GM21825 (cell line): Measurements from ENCODE around the gene DMD.

Experiments
- ATAC-seq: cut with Tn5 transposase; IDR thresholded peaks from one replicate; pipeline ENCODE4 v1.9.1; 2021; ENCODE audit warnings: mild to moderate bottlenecking, moderate library complexity; ENCODE audit not compliant: unreplicated experiment

DMD gene

GRCh38 chrX:31099536-31100090 lies 2111.7 kb downstream of the DMD start:
- peak; percentile 87 for ATAC-seq

GRCh38 chrX:31098079-31098478 lies 2113.3 kb downstream of the DMD start:
- no peak for ATAC-seq

GRCh38 chrX:31093639-31093975 lies 2117.7 kb downstream of the DMD start:
- ATAC-seq, result peak; percentile 18

GRCh38 chrX:31092970-31093638 lies 2118.2 kb downstream of the DMD start:
- peak; percentile 67 for ATAC-seq

GRCh38 chrX:31092476-31092875 lies 2118.9 kb downstream of the DMD start:
- no peak for ATAC-seq

- no peak for ATAC-seq
Observed at GRCh38 chrX:31091819-31092218, 2119.5 kb downstream of the DMD start.

- ATAC-seq, result no peak
Observed at GRCh38 chrX:31074522-31074921, 2136.8 kb downstream of the DMD start.

- no peak for ATAC-seq
Observed at GRCh38 chrX:31071725-31072124, 2139.6 kb downstream of the DMD start, which contains the start of gene FTHL17. Gene FTHL17, minus strand, starts transcription at chrX:31072041. Its CDS starts 88 bp downstream, at chrX:31071953.

- ATAC-seq, result no peak
Observed at GRCh38 chrX:31071262-31071661, 2140.1 kb downstream of the DMD start.

- peak; percentile 64 for ATAC-seq
Observed at GRCh38 chrX:31070057-31070468, 2141.3 kb downstream of the DMD start.
